ENCODE measurements around the gene PLAC1.

DNA sequence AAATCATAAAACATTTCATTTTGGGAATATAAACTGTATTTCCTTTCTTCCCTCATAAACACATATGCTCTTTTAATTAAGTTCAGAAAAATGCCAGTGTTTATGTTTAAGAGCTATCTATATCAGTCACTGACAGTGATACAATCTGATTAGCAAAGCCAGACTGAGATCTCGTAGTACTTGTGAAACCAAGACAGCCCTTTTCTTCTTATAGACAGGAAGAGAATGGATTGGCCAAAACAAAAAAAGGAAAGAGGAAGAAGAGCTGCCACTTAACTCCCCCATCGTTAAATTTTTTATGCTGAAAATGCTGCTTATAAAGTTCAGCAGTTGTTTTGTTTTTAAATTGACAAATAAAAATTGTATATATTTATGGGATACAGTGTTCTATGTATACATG lies 87.4 kb downstream of the PLAC1 start:
- TF ChIP-seq, protein P1, sequence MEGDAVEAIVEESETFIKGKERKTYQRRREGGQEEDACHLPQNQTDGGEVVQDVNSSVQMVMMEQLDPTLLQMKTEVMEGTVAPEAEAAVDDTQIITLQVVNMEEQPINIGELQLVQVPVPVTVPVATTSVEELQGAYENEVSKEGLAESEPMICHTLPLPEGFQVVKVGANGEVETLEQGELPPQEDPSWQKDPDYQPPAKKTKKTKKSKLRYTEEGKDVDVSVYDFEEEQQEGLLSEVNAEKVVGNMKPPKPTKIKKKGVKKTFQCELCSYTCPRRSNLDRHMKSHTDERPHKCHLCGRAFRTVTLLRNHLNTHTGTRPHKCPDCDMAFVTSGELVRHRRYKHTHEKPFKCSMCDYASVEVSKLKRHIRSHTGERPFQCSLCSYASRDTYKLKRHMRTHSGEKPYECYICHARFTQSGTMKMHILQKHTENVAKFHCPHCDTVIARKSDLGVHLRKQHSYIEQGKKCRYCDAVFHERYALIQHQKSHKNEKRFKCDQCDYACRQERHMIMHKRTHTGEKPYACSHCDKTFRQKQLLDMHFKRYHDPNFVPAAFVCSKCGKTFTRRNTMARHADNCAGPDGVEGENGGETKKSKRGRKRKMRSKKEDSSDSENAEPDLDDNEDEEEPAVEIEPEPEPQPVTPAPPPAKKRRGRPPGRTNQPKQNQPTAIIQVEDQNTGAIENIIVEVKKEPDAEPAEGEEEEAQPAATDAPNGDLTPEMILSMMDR (conservative IDR thresholded peaks at IDR 0.05; ENCODE audit: low read depth, low read length) = no peak
- TF ChIP-seq RAD21 (IDR thresholded peaks at IDR 0.05; ENCODE audit: low read length) (no peak), POLR2A (IDR thresholded peaks at IDR 0.05; ENCODE audit: low read depth, low read length) (no peak), CHD1 (IDR thresholded peaks at IDR 0.05; ENCODE audit: low read depth, low read length) (no peak), MXI1 (IDR thresholded peaks at IDR 0.05; ENCODE audit: borderline replicate concordance, low read depth, low read length) (no peak), RCOR1 (IDR thresholded peaks at IDR 0.05; ENCODE audit: insufficient replicate concordance, low read length) (no peak), CEBPB (IDR thresholded peaks at IDR 0.05; ENCODE audit: low read depth, low read length) (no peak), SMC3 (IDR thresholded peaks at IDR 0.05; ENCODE audit: low read depth, low read length) (no peak), MAFK (IDR thresholded peaks at IDR 0.05; ENCODE audit: low read depth, low read length) (no peak), RFX5 (IDR thresholded peaks at IDR 0.05; ENCODE audit: low read depth, low read length) (no peak), MAZ (IDR thresholded peaks at IDR 0.05; ENCODE audit: borderline replicate concordance, low read depth, low read length) (no peak), FOS (IDR thresholded peaks at IDR 0.05; ENCODE audit: low read depth, low read length) (no peak)
- TF ChIP-seq, protein P2, sequence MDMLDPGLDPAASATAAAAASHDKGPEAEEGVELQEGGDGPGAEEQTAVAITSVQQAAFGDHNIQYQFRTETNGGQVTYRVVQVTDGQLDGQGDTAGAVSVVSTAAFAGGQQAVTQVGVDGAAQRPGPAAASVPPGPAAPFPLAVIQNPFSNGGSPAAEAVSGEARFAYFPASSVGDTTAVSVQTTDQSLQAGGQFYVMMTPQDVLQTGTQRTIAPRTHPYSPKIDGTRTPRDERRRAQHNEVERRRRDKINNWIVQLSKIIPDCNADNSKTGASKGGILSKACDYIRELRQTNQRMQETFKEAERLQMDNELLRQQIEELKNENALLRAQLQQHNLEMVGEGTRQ (IDR thresholded peaks at IDR 0.05; ENCODE audit: low read depth, low read length) = no peak
- TF ChIP-seq, protein P3, sequence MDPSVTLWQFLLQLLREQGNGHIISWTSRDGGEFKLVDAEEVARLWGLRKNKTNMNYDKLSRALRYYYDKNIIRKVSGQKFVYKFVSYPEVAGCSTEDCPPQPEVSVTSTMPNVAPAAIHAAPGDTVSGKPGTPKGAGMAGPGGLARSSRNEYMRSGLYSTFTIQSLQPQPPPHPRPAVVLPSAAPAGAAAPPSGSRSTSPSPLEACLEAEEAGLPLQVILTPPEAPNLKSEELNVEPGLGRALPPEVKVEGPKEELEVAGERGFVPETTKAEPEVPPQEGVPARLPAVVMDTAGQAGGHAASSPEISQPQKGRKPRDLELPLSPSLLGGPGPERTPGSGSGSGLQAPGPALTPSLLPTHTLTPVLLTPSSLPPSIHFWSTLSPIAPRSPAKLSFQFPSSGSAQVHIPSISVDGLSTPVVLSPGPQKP (IDR thresholded peaks at IDR 0.05; ENCODE audit: borderline replicate concordance, low read depth, low read length) = no peak

Measured in IMR-90 (cell line).